HCT116 (cell line): ENCODE results near the gene NRGN. TPM values are rescaled to one million over a fixed set of nuclear protein-coding genes. Genes with fewer than 3 reads are reported as not detected.

Experiments
- ATAC-seq: fragments of 200-7000 bp; cut with Tn5 transposase; 2 replicates; pipeline ENCODE4 v1.9.1; 2020; ENCODE audit warnings: mild to moderate bottlenecking, moderate library complexity
- BruUV-seq: library from RNA; stranded (reverse); fragments of 400-500 nt; replicated peaks from 2 replicates; lab custom pipeline; 2021; lab: Mats Ljungman, UMichigan
- CTCF ChIA-PET: fragments of 300-600 bp; sonication (Branson Sonifier 250); formaldehyde crosslinking; loops from one replicate; lab custom pipeline; 2021; ENCODE audit warnings: antibody characterized with exemption; lab: Charles Lee
- POLR2A ChIA-PET: fragments of 300-600, 350-600 bp; sonication (Branson Sonifier 250); formaldehyde crosslinking; loops from one replicate; lab custom pipeline; 2021; ENCODE audit warnings: antibody characterized with exemption; lab: Charles Lee
- RAD21 ChIA-PET, 2 experiments: fragments of 300-600 bp; sonication (Branson Sonifier 250); formaldehyde crosslinking; loops; one replicate each; lab custom pipeline; 2023; ENCODE audit warnings: low total read pairs in 2 of 2; ENCODE audit not compliant: uncharacterized antibody in 2 of 2, unreplicated experiment in 2 of 2, low non-redundant PET in 1 of 2; lab: Charles Lee
- DNase-seq: peaks from one replicate; pipeline ENCODE4 v3.0.0-alpha.2; 2010; ENCODE audit warnings: low read depth, low spot score
- H2AFZ ChIP-seq: fragments of 200-600 bp; shearing (Covaris generic), sonication (generic); 2 replicates; pipeline ENCODE4 v1.6.1; 2017; ENCODE audit warnings: low read depth, mixed run types, mixed read lengths, antibody characterized with exemption, low read length; ENCODE audit not compliant: poor library complexity, severe bottlenecking
- H3K27ac ChIP-seq: 2 replicates; pipeline ENCODE4 v1.5.1; 2012; ENCODE audit warnings: low read depth, low read length
- H3K27me3 ChIP-seq: fragments of 200-600 bp; sonication (generic); 2 replicates; pipeline ENCODE4 v1.6.1; 2016; ENCODE audit warnings: mixed run types, low read length, mixed read lengths; ENCODE audit not compliant: insufficient read depth
- H3K36me3 ChIP-seq, 2 experiments: fragments of 200-500 bp in 1 of 2; fragments of 200-600 bp in 1 of 2; sonication (Bioruptor generic) in 1 of 2; sonication (generic) in 1 of 2; 2 replicates each; pipeline versions ENCODE4 v1.5.1 to v1.6.1; 2014 to 2016; ENCODE audit warnings: low read length in 2 of 2, inconsistent platforms in 1 of 2, mixed read lengths in 1 of 2, mixed run types in 1 of 2; ENCODE audit not compliant: insufficient read depth in 2 of 2, control insufficient read depth in 1 of 2
- H3K4me1 ChIP-seq, 2 experiments: fragments of 200-600 bp in 1 of 2; sonication (generic) in 1 of 2; 2 replicates each; pipeline versions ENCODE4 v1.5.1 to v1.6.1; 2012 to 2017; ENCODE audit warnings: low read length in 2 of 2, inconsistent platforms in 1 of 2, mild to moderate bottlenecking in 1 of 2, mixed read lengths in 1 of 2, mixed run types in 1 of 2, moderate library complexity in 1 of 2; ENCODE audit not compliant: insufficient read depth in 2 of 2, control insufficient read depth in 1 of 2
- H3K4me2 ChIP-seq: fragments of 200-600 bp; sonication (generic); 2 replicates; pipeline ENCODE4 v1.6.1; 2017; ENCODE audit warnings: mixed run types, low read length, mixed read lengths
- H3K4me3 ChIP-seq, 2 experiments: fragments of 200-600 bp in 1 of 2; sonication (generic) in 1 of 2; replicated peaks in 1 of 2; 2 replicates each; pipeline ENCODE4 v1.5.1; 2011 to 2016; ENCODE audit warnings: low read length in 2 of 2, control low read depth in 1 of 2, low read depth in 1 of 2, mild to moderate bottlenecking in 1 of 2, mixed read lengths in 1 of 2, mixed run types in 1 of 2
- H3K79me2 ChIP-seq: fragments of 200-600 bp; sonication (generic); 2 replicates; pipeline ENCODE4 v1.6.1; 2017; ENCODE audit warnings: mild to moderate bottlenecking, mixed run types, low read length, moderate library complexity, mixed read lengths; ENCODE audit not compliant: insufficient read depth
- H3K9ac ChIP-seq: fragments of 200-600 bp; sonication (generic); 2 replicates; pipeline ENCODE4 v1.6.1; 2016; ENCODE audit warnings: low read length, mixed read lengths
- H3K9me2 ChIP-seq: fragments of 200-600 bp; sonication (generic), shearing (Covaris generic); 2 replicates; pipeline ENCODE4 v1.6.1; 2017; ENCODE audit warnings: mixed run types, mild to moderate bottlenecking, moderate library complexity; ENCODE audit not compliant: insufficient read depth
- H3K9me3 ChIP-seq, 2 experiments: fragments of 200-500 bp in 1 of 2; fragments of 200-600 bp in 1 of 2; sonication (Bioruptor generic) in 1 of 2; sonication (generic) in 1 of 2; 2 replicates each; pipeline ENCODE4 v1.6.1; 2014 to 2017; ENCODE audit warnings: low read length in 2 of 2, mixed read lengths in 2 of 2, inconsistent platforms in 1 of 2, low read depth in 1 of 2, mild to moderate bottlenecking in 1 of 2, mixed run types in 1 of 2, moderate library complexity in 1 of 2; ENCODE audit not compliant: control insufficient read depth in 1 of 2, insufficient read depth in 1 of 2
- H4K20me1 ChIP-seq: fragments of 200-600 bp; sonication (generic), shearing (Covaris generic); 2 replicates; pipeline ENCODE4 v1.6.1; 2017; ENCODE audit warnings: mixed run types, mild to moderate bottlenecking, moderate library complexity; ENCODE audit not compliant: insufficient read depth
- CTCF ChIP-seq, 3 experiments: fragments of 200-600 bp in 1 of 3; sonication (generic) in 1 of 3; IDR thresholded peaks in 2 of 3; conservative IDR thresholded peaks in 1 of 3; 2 replicates each; pipeline ENCODE4 v1.5.1; 2012 to 2017; ENCODE audit warnings: low read depth in 2 of 3, low read length in 2 of 3, antibody characterized with exemption in 1 of 3, borderline replicate concordance in 1 of 3, control low read depth in 1 of 3, mild to moderate bottlenecking in 1 of 3, mixed read lengths in 1 of 3, mixed run types in 1 of 3, moderate library complexity in 1 of 3; ENCODE audit not compliant: insufficient read depth in 1 of 3
- EZH2 ChIP-seq: fragments of 200-600 bp; sonication (generic); IDR thresholded peaks from 2 replicates; pipeline ENCODE4 v1.6.1; 2017; ENCODE audit warnings: antibody characterized with exemption, mixed run types
- FOSL1 ChIP-seq: IDR thresholded peaks from 2 replicates; pipeline ENCODE4 v1.6.1; 2012; ENCODE audit warnings: low read depth
- JUND ChIP-seq: IDR thresholded peaks from 2 replicates; pipeline ENCODE4 v1.6.1; 2012
- POLR2AphosphoS5 ChIP-seq: IDR thresholded peaks from 2 replicates; pipeline ENCODE4 v1.6.1; 2011; ENCODE audit warnings: mild to moderate bottlenecking, low read depth, low read length, moderate library complexity
- REST ChIP-seq: IDR thresholded peaks from 2 replicates; pipeline ENCODE4 v1.6.1; 2012; ENCODE audit warnings: low read depth
- SP1 ChIP-seq: IDR thresholded peaks from 2 replicates; pipeline ENCODE4 v1.6.1; 2012; ENCODE audit warnings: low read depth
- SRF ChIP-seq: IDR thresholded peaks from 2 replicates; pipeline ENCODE4 v1.6.1; 2012; ENCODE audit warnings: low read depth
- ZNF274 ChIP-seq: fragments of 200-500 bp; sonication (Bioruptor generic); IDR thresholded peaks from 2 replicates; pipeline ENCODE4 v1.6.1; 2014; ENCODE audit warnings: mild to moderate bottlenecking, low read depth, low read length, inconsistent platforms
- intact Hi-C: fragments of 100-400 bp; cut with micrococcal nuclease; formaldehyde crosslinking; loops from 2 replicates; pipeline ENCODE4 v1.10.0; 2022
- total RNA-seq: library from RNA; stranded (reverse); gene quantifications from one replicate; pipeline ENCODE4 v1.2.1, GENCODE V29; 2021; ENCODE audit not compliant: unreplicated experiment

NRGN gene
- total RNA-seq, 1 experiment from 2014 or later = 33.3 TPM

GRCh38 chr11:124751741-124752470 is 12.2 kb downstream of the NRGN start, which contains the start of gene VSIG2:
Gene VSIG2 (minus strand): TSS chr11:124752255. CDS start chr11:124752137, 118 bp downstream.
- Histone ChIP-seq H3K9ac (no peak within 1 kb of the TSS), H3K79me2 (no peaks in the 10 kb centered on the region), H3K4me2 (no peak within 1 kb of the TSS), H2AFZ (no peak within 1 kb of the TSS), H3K4me3 (no peak within 1 kb of the TSS), H3K27ac (no peak within 1 kb of the TSS), H3K4me1 (peaks cover 10 to 25% of the 10 kb centered on the region in 2 experiments), H3K9me2 (no peaks in the 10 kb centered on the region), H3K9me3 (no peaks in the 10 kb centered on the region), H4K20me1 (no peaks in the 10 kb centered on the region), H3K27me3 (no peaks in the 10 kb centered on the region), H3K36me3 (no peaks in the 10 kb centered on the region)
- TF ChIP-seq SP1 (no peak), FOSL1 (no peak), SRF (no peak), REST (no peak), CTCF (IDR thresholded peaks at IDR 0.05 in 2 of 3, conservative IDR thresholded peaks at IDR 0.05 in 1 of 3; ENCODE audit: borderline replicate concordance in 1 of 3, insufficient read depth in 1 of 3, low read depth in 2 of 3, low read length in 2 of 3) (no peak), ZNF274 (no peak), EZH2 (no peak), POLR2AphosphoS5 (no peak), JUND (no peak)
- ChIA-PET RAD21 (no interaction called here), POLR2A (no interaction called here), CTCF (interaction anchor here (0.8 kb wide), 1 partner anchor 9 kb away, joined by 4 read pairs; no protein-coding TSS in a partner anchor)
- BruUV-seq = no TSS peak
- ATAC-seq = no peak
- intact Hi-C loops = no loop called here
- no peak for DNase-seq
